HG03521 (cell line): ENCODE results near the gene ZNF428.
"Not testable (repeated sequence)": the region's sequence is repeated elsewhere in the genome, so short reads cannot be mapped to it uniquely, and the experiment has no call there.

Experiments used
- ATAC-seq: cut with Tn5 transposase; IDR thresholded peaks from one replicate; pipeline ENCODE4 v1.9.1; 2021; ENCODE audit warnings: mild to moderate bottlenecking, moderate library complexity; ENCODE audit not compliant: unreplicated experiment

The ZNF428 gene

GRCh38 chr19:43620061-43621001, 902 bp upstream of the ZNF428 start:
- ATAC-seq, result no peak

GRCh38 chr19:43618921-43619261, 538 bp downstream of the ZNF428 start:
- peak; percentile 12 for ATAC-seq

GRCh38 chr19:43616954-43617353, 2.5 kb downstream of the ZNF428 start:
- ATAC-seq, result no peak

GRCh38 chr19:43616306-43616705, 3.1 kb downstream of the ZNF428 start:
- no peak for ATAC-seq

- ATAC-seq, result no peak
Observed at GRCh38 chr19:43612374-43612773, 7.1 kb downstream of the ZNF428 start.

GRCh38 chr19:43611788-43612187, 7.6 kb downstream of the ZNF428 start, which contains the start of gene SRRM5:
Gene SRRM5, plus strand, starts transcription at chr19:43612088. Its CDS starts 34 bp downstream, at chr19:43612122.
- no peak for ATAC-seq

GRCh38 chr19:43610493-43610892, 8.9 kb downstream of the ZNF428 start:
- ATAC-seq, result no peak

- no peak for ATAC-seq
Observed at GRCh38 chr19:43609872-43610271, 9.6 kb downstream of the ZNF428 start.

GRCh38 chr19:43607238-43608205, 11.9 kb downstream of the ZNF428 start:
- no peak for ATAC-seq

GRCh38 chr19:43606569-43607229, 12.7 kb downstream of the ZNF428 start:
- ATAC-seq, result no peak

GRCh38 chr19:43605875-43606568, 13.4 kb downstream of the ZNF428 start:
- no peak for ATAC-seq

GRCh38 chr19:43600326-43600725, 19.1 kb downstream of the ZNF428 start:
- ATAC-seq, result not testable (repeated sequence)

GRCh38 chr19:43599635-43600295, 19.7 kb downstream of the ZNF428 start:
- ATAC-seq, result no peak

GRCh38 chr19:43598445-43599240, 20.8 kb downstream of the ZNF428 start:
- ATAC-seq, result no peak

GRCh38 chr19:43597876-43598275, 21.6 kb downstream of the ZNF428 start:
- no peak for ATAC-seq

GRCh38 chr19:43596842-43597461, 22.5 kb downstream of the ZNF428 start:
- ATAC-seq, result no peak

- peak; percentile 77 for ATAC-seq
Observed at GRCh38 chr19:43595999-43596841, 23.2 kb downstream of the ZNF428 start, which contains the start of the genes IRGQ and ZNF576. Gene IRGQ, minus strand, starts transcription at chr19:43596134. Its CDS starts 796 bp downstream, at chr19:43595338. Gene ZNF576, plus strand, starts transcription at chr19:43596595. Its CDS starts 514 bp downstream, at chr19:43597109.
